ENCODE measurements around the gene LINGO1. TPM values are rescaled to one million over a fixed set of nuclear protein-coding genes. Genes with fewer than 3 reads are reported as not detected.

Gene LINGO1
- total RNA-seq, 4 donors from 2014 or later = 0.13 to 0.87 (median 0.35) TPM

GRCh38 chr15:77602800-77603199, 29.9 kb downstream of the LINGO1 start:
- H3K4me1 ChIP-seq = no peaks in the 10 kb centered on the region

GRCh38 chr15:77599899-77600298, 32.8 kb downstream of the LINGO1 start:
- no peak overlapping the region for H3K27ac ChIP-seq
- peak; percentile 53 for ATAC-seq
- no peaks in the 10 kb centered on the region for H3K4me1 ChIP-seq
- no peaks in the 10 kb centered on the region for H3K9me3 ChIP-seq
- TF ChIP-seq POLR2A (IDR thresholded peaks at IDR 0.05) (no peak), CTCF (IDR thresholded peaks at IDR 0.05) (no peak), EP300 (IDR thresholded peaks at IDR 0.05) (no peak), POLR2AphosphoS5 (IDR thresholded peaks at IDR 0.05) (no peak)
- WGBS, 2 donors (ENCODE audit: low coverage in 1 of 2) = 63% methylated on average over 2 of the region's 5 CpGs; no CpG with 5 or more reads in 1 of the 2 donors
- no peak overlapping the region for H3K4me3 ChIP-seq
- H3K27me3 ChIP-seq = no peaks in the 10 kb centered on the region
- H3K36me3 ChIP-seq = no peaks in the 10 kb centered on the region

More at GRCh38 chr15:77602800-77603199, 29.9 kb downstream of the LINGO1 start:
- peaks cover 18% of the 10 kb centered on the region for H3K27me3 ChIP-seq
- WGBS, 2 donors (ENCODE audit: low coverage in 1 of 2) = 100% methylated on average over 1 of the region's 1 CpG; no CpG with 5 or more reads in 1 of the 2 donors
- TF ChIP-seq POLR2A (IDR thresholded peaks at IDR 0.05) = no peak
- no peak for TF ChIP-seq POLR2AphosphoS5 (IDR thresholded peaks at IDR 0.05)
- TF ChIP-seq CTCF (IDR thresholded peaks at IDR 0.05) = no peak
- no peak for TF ChIP-seq EP300 (IDR thresholded peaks at IDR 0.05)
- no peaks in the 10 kb centered on the region for H3K9me3 ChIP-seq
- no peak overlapping the region for H3K4me3 ChIP-seq
- no peak for ATAC-seq
- no peaks in the 10 kb centered on the region for H3K36me3 ChIP-seq
- no peak overlapping the region for H3K27ac ChIP-seq

DNA sequence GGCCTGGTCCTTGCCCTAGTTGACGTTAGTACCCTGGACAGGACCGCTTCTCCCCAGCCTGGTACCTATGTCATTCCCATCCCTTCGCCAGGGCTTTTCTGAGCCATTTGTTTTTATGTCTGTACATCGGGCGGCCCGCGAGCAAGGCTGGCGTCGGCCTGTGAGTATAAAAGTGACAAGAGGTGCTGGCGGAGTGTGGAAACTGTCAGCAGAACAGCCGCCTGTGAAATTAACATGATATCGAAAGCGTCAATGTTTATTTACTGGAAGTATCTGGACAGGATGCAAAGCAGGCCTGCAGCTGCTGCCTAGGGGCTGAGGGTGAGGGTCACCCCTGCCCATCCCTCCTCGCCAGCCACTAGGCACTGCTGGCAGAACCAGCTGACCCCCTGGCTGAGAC, 33.4 kb downstream of the LINGO1 start:
- no peaks in the 10 kb centered on the region for H3K36me3 ChIP-seq
- H3K4me1 ChIP-seq = no peaks in the 10 kb centered on the region
- H3K27me3 ChIP-seq = no peaks in the 10 kb centered on the region
- no peak overlapping the region for H3K4me3 ChIP-seq
- no peak for TF ChIP-seq POLR2A (IDR thresholded peaks at IDR 0.05)
- no peak for TF ChIP-seq EP300 (IDR thresholded peaks at IDR 0.05)
- no peak for TF ChIP-seq CTCF (IDR thresholded peaks at IDR 0.05)
- TF ChIP-seq POLR2AphosphoS5 (IDR thresholded peaks at IDR 0.05) = no peak
- ATAC-seq = no peak
- no peak overlapping the region for H3K27ac ChIP-seq
- H3K9me3 ChIP-seq = no peaks in the 10 kb centered on the region
- WGBS, 2 donors (ENCODE audit: low coverage in 1 of 2) = no CpG with 5 or more reads among the region's 14 CpGs

DNA sequence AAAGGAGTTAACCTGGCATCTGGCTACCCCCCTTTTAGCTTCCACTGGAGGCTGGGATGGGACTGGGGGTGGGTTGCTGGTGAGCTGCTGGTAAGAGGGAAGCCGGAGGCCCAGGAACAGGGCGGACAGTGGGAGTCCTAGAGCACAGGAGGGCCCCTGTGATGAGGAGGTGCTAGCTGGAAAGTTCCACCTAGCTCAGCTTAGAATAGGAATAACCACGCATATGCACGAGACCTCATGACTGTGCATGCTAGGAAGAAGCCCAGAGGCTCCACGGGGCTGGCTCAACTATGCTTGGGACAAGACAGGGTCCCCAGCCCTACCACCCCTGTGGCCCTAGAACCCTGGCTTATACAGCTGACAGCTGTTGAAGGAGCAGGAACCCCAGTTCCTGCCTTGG, 34.1 kb downstream of the LINGO1 start:
- Histone ChIP-seq H3K4me3 (no peak overlapping the region), H3K9me3 (no peaks in the 10 kb centered on the region), H3K4me1 (no peaks in the 10 kb centered on the region), H3K36me3 (no peaks in the 10 kb centered on the region), H3K27me3 (no peaks in the 10 kb centered on the region), H3K27ac (no peak overlapping the region)
- 90 to 100% methylated on average over 1 to 4 of the region's 5 CpGs for WGBS, 2 donors (ENCODE audit: low coverage in 1 of 2)
- ATAC-seq = no peak
- TF ChIP-seq POLR2AphosphoS5 (IDR thresholded peaks at IDR 0.05) (no peak), CTCF (IDR thresholded peaks at IDR 0.05) (no peak), POLR2A (IDR thresholded peaks at IDR 0.05) (no peak), EP300 (IDR thresholded peaks at IDR 0.05) (no peak)

- ATAC-seq = no peak
- Histone ChIP-seq H3K4me3 (no peak overlapping the region), H3K9me3 (no peaks in the 10 kb centered on the region), H3K27ac (no peak overlapping the region), H3K4me1 (no peaks in the 10 kb centered on the region), H3K27me3 (no peaks in the 10 kb centered on the region), H3K36me3 (no peaks in the 10 kb centered on the region)
- WGBS, 2 donors (ENCODE audit: low coverage in 1 of 2) = 80% methylated on average over 1 of the region's 9 CpGs; no CpG with 5 or more reads in 1 of the 2 donors
- TF ChIP-seq POLR2A (IDR thresholded peaks at IDR 0.05) = no peak
- TF ChIP-seq POLR2AphosphoS5 (IDR thresholded peaks at IDR 0.05) = no peak
- no peak for TF ChIP-seq EP300 (IDR thresholded peaks at IDR 0.05)
- no peak for TF ChIP-seq CTCF (IDR thresholded peaks at IDR 0.05)
These were observed 34.8 kb downstream of the LINGO1 start for GRCh38 chr15:77597804-77598453.
